ENCODE data around the gene PAMR1.
A peak's percentile ranks its signal among the peaks of the same experiment; 100 is the strongest.

PAMR1 gene

GRCh38 chr11:35478471-35479091 lies 46.8 kb downstream of the PAMR1 start:
- H3K36me3 ChIP-seq (ENCODE audit: control insufficient read depth, insufficient read depth, low read length, severe bottlenecking), result no peaks in the 10 kb centered on the region
- no peaks in the 10 kb centered on the region for H3K4me1 ChIP-seq (ENCODE audit: control insufficient read depth, insufficient read depth, low read length)
- H3K9me3 ChIP-seq (ENCODE audit: control insufficient read depth, low read length), result peaks cover 13% of the 10 kb centered on the region
- no peaks in the 10 kb centered on the region for H3K27me3 ChIP-seq (replicated peaks; ENCODE audit: control insufficient read depth, insufficient read depth, low read length)
- no peak for DNase-seq (ENCODE audit: low read depth)
- no peak overlapping the region for H3K9ac ChIP-seq (ENCODE audit: low read length)
- no peak overlapping the region for H3K4me3 ChIP-seq (ENCODE audit: low read length)

GRCh38 chr11:35477901-35478300 lies 47.5 kb downstream of the PAMR1 start:
- Histone ChIP-seq H3K4me1 (ENCODE audit: control insufficient read depth, insufficient read depth, low read length) (no peaks in the 10 kb centered on the region), H3K27me3 (replicated peaks; ENCODE audit: control insufficient read depth, insufficient read depth, low read length) (no peaks in the 10 kb centered on the region), H3K9ac (ENCODE audit: low read length) (no peak overlapping the region), H3K36me3 (ENCODE audit: control insufficient read depth, insufficient read depth, low read length, severe bottlenecking) (no peaks in the 10 kb centered on the region), H3K9me3 (ENCODE audit: control insufficient read depth, low read length) (peaks cover 7% of the 10 kb centered on the region), H3K4me3 (ENCODE audit: low read length) (no peak overlapping the region)
- DNase-seq (ENCODE audit: low read depth), result no peak

DNA sequence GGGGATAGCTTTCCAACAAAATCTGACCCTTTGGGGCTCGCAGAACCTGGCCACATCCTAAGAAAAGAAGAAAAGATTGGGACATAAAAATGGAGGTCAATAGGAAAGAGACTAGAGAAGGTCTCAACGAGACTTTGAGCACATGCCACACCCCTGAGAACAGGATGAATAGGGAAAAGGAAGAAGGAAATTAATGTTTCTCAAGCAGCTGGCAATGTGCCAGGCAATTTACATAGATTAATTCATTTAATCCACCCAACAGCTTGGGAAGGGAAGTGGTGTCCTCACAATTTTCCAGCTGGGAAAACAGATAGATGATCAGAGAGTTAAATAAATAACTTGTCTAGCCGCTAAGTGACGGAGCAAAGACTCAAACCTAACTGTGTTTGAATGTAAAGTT lies 50.7 kb downstream of the PAMR1 start:
- no peak for DNase-seq (ENCODE audit: low read depth)
- no peak overlapping the region for H3K9ac ChIP-seq (ENCODE audit: low read length)
- no peaks in the 10 kb centered on the region for H3K27me3 ChIP-seq (replicated peaks; ENCODE audit: control insufficient read depth, insufficient read depth, low read length)
- no peaks in the 10 kb centered on the region for H3K9me3 ChIP-seq (ENCODE audit: control insufficient read depth, low read length)
- H3K4me3 ChIP-seq (ENCODE audit: low read length), result no peak overlapping the region
- no peaks in the 10 kb centered on the region for H3K4me1 ChIP-seq (ENCODE audit: control insufficient read depth, insufficient read depth, low read length)
- no peaks in the 10 kb centered on the region for H3K36me3 ChIP-seq (ENCODE audit: control insufficient read depth, insufficient read depth, low read length, severe bottlenecking)

- no peaks in the 10 kb centered on the region for H3K36me3 ChIP-seq (ENCODE audit: control insufficient read depth, insufficient read depth, low read length, severe bottlenecking)
- H3K9ac ChIP-seq (ENCODE audit: low read length), result no peak overlapping the region
- H3K4me1 ChIP-seq (ENCODE audit: control insufficient read depth, insufficient read depth, low read length), result no peaks in the 10 kb centered on the region
- no peak overlapping the region for H3K4me3 ChIP-seq (ENCODE audit: low read length)
- no peaks in the 10 kb centered on the region for H3K27me3 ChIP-seq (replicated peaks; ENCODE audit: control insufficient read depth, insufficient read depth, low read length)
- no peak for DNase-seq (ENCODE audit: low read depth)
- H3K9me3 ChIP-seq (ENCODE audit: control insufficient read depth, low read length), result no peaks in the 10 kb centered on the region
These were observed 51.5 kb downstream of the PAMR1 start for GRCh38 chr11:35473795-35474374.

- no peaks in the 10 kb centered on the region for H3K27me3 ChIP-seq (replicated peaks; ENCODE audit: control insufficient read depth, insufficient read depth, low read length)
- no peaks in the 10 kb centered on the region for H3K36me3 ChIP-seq (ENCODE audit: control insufficient read depth, insufficient read depth, low read length, severe bottlenecking)
- DNase-seq (ENCODE audit: low read depth), result no peak
- H3K9me3 ChIP-seq (ENCODE audit: control insufficient read depth, low read length), result no peaks in the 10 kb centered on the region
- H3K9ac ChIP-seq (ENCODE audit: low read length), result no peak overlapping the region
- H3K4me3 ChIP-seq (ENCODE audit: low read length), result no peak overlapping the region
- no peaks in the 10 kb centered on the region for H3K4me1 ChIP-seq (ENCODE audit: control insufficient read depth, insufficient read depth, low read length)
These were observed 54.8 kb downstream of the PAMR1 start for GRCh38 chr11:35470616-35471015.

DNA sequence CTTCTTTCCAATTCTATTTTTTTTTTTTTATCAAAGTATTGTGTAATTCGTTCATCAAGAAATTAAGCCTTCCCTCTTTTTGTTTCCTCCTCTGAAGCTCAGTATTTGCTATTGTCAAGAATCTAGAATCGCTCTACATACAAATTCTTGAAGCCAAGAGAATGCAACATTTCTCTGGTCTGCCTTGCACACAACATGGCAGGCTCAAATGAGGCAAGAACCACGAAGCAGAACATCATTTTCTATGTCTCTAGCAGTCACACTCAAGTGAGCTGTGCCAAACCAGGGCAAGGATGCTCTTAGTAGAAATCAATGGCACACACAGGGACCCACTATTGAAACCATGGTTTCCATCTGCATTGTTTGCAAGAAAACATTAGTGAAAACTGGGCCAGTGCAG lies 59.4 kb downstream of the PAMR1 start:
- H3K9me3 ChIP-seq (ENCODE audit: control insufficient read depth, low read length), result no peaks in the 10 kb centered on the region
- no peak overlapping the region for H3K4me3 ChIP-seq (ENCODE audit: low read length)
- no peak for DNase-seq (ENCODE audit: low read depth)
- no peaks in the 10 kb centered on the region for H3K27me3 ChIP-seq (replicated peaks; ENCODE audit: control insufficient read depth, insufficient read depth, low read length)
- H3K4me1 ChIP-seq (ENCODE audit: control insufficient read depth, insufficient read depth, low read length), result no peaks in the 10 kb centered on the region
- no peaks in the 10 kb centered on the region for H3K36me3 ChIP-seq (ENCODE audit: control insufficient read depth, insufficient read depth, low read length, severe bottlenecking)
- no peak overlapping the region for H3K9ac ChIP-seq (ENCODE audit: low read length)

- peak; percentile 11 for DNase-seq (ENCODE audit: low read depth)
- no peak overlapping the region for H3K4me3 ChIP-seq (ENCODE audit: low read length)
- H3K9ac ChIP-seq (ENCODE audit: low read length), result no peak overlapping the region
- no peaks in the 10 kb centered on the region for H3K4me1 ChIP-seq (ENCODE audit: control insufficient read depth, insufficient read depth, low read length)
- H3K9me3 ChIP-seq (ENCODE audit: control insufficient read depth, low read length), result no peaks in the 10 kb centered on the region
- H3K27me3 ChIP-seq (replicated peaks; ENCODE audit: control insufficient read depth, insufficient read depth, low read length), result no peaks in the 10 kb centered on the region
- no peaks in the 10 kb centered on the region for H3K36me3 ChIP-seq (ENCODE audit: control insufficient read depth, insufficient read depth, low read length, severe bottlenecking)
These were observed 61.1 kb downstream of the PAMR1 start for GRCh38 chr11:35464308-35464707.

DNA sequence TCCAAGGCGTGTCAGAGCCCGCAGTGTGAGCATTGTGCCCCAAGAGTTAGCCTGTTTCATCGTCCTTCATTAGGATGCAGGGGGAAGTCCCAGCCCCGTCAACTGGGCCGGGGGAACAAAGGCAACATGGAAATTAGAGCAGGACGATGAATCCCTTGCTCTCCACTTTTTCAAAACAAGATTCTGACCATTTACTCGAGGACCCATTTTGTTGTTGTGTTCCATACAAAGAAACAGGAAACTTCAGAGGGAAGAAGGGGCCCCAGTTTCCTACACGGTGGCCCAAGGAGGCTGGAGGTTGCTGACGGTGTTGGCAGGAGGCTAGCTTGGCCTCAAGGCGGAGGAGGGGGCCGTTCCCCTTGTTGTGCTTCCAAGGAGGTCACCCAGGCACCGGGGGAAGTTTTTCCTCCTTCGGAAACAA lies 62.1 kb downstream of the PAMR1 start:
- DNase-seq (ENCODE audit: low read depth), result no peak
- Histone ChIP-seq H3K4me3 (ENCODE audit: low read length) (no peak overlapping the region), H3K9me3 (ENCODE audit: control insufficient read depth, low read length) (no peaks in the 10 kb centered on the region), H3K4me1 (ENCODE audit: control insufficient read depth, insufficient read depth, low read length) (no peaks in the 10 kb centered on the region), H3K27me3 (replicated peaks; ENCODE audit: control insufficient read depth, insufficient read depth, low read length) (no peaks in the 10 kb centered on the region), H3K36me3 (ENCODE audit: control insufficient read depth, insufficient read depth, low read length, severe bottlenecking) (no peaks in the 10 kb centered on the region), H3K9ac (ENCODE audit: low read length) (no peak overlapping the region)

- Histone ChIP-seq H3K9ac (ENCODE audit: low read length) (no peak overlapping the region), H3K9me3 (ENCODE audit: control insufficient read depth, low read length) (no peaks in the 10 kb centered on the region), H3K36me3 (ENCODE audit: control insufficient read depth, insufficient read depth, low read length, severe bottlenecking) (no peaks in the 10 kb centered on the region), H3K27me3 (replicated peaks; ENCODE audit: control insufficient read depth, insufficient read depth, low read length) (no peaks in the 10 kb centered on the region), H3K4me3 (ENCODE audit: low read length) (no peak overlapping the region), H3K4me1 (ENCODE audit: control insufficient read depth, insufficient read depth, low read length) (no peaks in the 10 kb centered on the region)
- no peak for DNase-seq (ENCODE audit: low read depth)
These were observed 63.4 kb downstream of the PAMR1 start for GRCh38 chr11:35461917-35462538.

- H3K36me3 ChIP-seq (ENCODE audit: control insufficient read depth, insufficient read depth, low read length, severe bottlenecking), result no peaks in the 10 kb centered on the region
- DNase-seq (ENCODE audit: low read depth), result peak; percentile 29
- no peak overlapping the region for H3K9ac ChIP-seq (ENCODE audit: low read length)
- H3K27me3 ChIP-seq (replicated peaks; ENCODE audit: control insufficient read depth, insufficient read depth, low read length), result no peaks in the 10 kb centered on the region
- H3K9me3 ChIP-seq (ENCODE audit: control insufficient read depth, low read length), result no peaks in the 10 kb centered on the region
- H3K4me3 ChIP-seq (ENCODE audit: low read length), result no peak overlapping the region
- no peaks in the 10 kb centered on the region for H3K4me1 ChIP-seq (ENCODE audit: control insufficient read depth, insufficient read depth, low read length)
These were observed 65.9 kb downstream of the PAMR1 start for GRCh38 chr11:35459489-35459888.

DNA sequence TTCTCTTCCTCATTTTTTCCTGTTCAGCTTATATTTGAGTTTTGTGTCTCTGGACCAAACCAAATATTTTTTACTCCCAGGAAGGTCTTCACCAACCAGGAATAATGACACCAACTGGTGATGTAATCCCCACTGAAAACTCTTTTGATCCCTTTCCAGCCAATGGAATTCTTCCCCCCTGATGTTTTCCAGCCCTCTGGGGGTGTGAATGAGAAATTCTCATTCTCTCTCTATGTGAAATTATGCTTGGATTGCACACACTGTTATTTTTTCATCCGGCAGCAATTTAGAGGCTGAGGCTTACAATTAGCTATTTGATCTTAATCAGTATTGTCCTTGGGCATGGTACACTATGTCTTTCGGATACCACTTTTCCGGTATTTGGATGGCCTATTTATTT lies 66.6 kb downstream of the PAMR1 start:
- peak; percentile 51 for DNase-seq (ENCODE audit: low read depth)
- Histone ChIP-seq H3K4me3 (ENCODE audit: low read length) (no peak overlapping the region), H3K27me3 (replicated peaks; ENCODE audit: control insufficient read depth, insufficient read depth, low read length) (no peaks in the 10 kb centered on the region), H3K9me3 (ENCODE audit: control insufficient read depth, low read length) (no peaks in the 10 kb centered on the region), H3K4me1 (ENCODE audit: control insufficient read depth, insufficient read depth, low read length) (no peaks in the 10 kb centered on the region), H3K36me3 (ENCODE audit: control insufficient read depth, insufficient read depth, low read length, severe bottlenecking) (no peaks in the 10 kb centered on the region), H3K9ac (ENCODE audit: low read length) (no peak overlapping the region)
